NCI-H510A (cell line): ENCODE data around the gene BCAS3.

ENCODE experiments used
- DNase-seq: peaks from one replicate; lab custom pipeline; 2025; lab: John Stamatoyannopoulos, UW

BCAS3 gene

GRCh38 chr17:60675997-60676396, 1.7 kb upstream of the BCAS3 start:
- DNase-seq, result no peak

- no peak for DNase-seq
Measured at GRCh38 chr17:60676758-60677307, 818 bp upstream of the BCAS3 start.

GRCh38 chr17:60678118-60678444, 430 bp downstream of the BCAS3 start:
- DNase-seq, result no peak

GRCh38 chr17:60679287-60679686, 1.6 kb downstream of the BCAS3 start:
- DNase-seq, result no peak

- DNase-seq, result no peak
Measured at GRCh38 chr17:60680754-60681153, 3.1 kb downstream of the BCAS3 start.

- DNase-seq, result no peak
Measured at GRCh38 chr17:60685437-60685836, 7.8 kb downstream of the BCAS3 start.

GRCh38 chr17:60695960-60696359, 18.3 kb downstream of the BCAS3 start:
- DNase-seq, result no peak

GRCh38 chr17:60699090-60699489, 21.4 kb downstream of the BCAS3 start:
- DNase-seq, result no peak

- DNase-seq, result no peak
Measured at GRCh38 chr17:60704170-60704569, 26.5 kb downstream of the BCAS3 start.

- no peak for DNase-seq
Measured at GRCh38 chr17:60712675-60713074, 35.0 kb downstream of the BCAS3 start.

GRCh38 chr17:60713608-60714007, 36.0 kb downstream of the BCAS3 start:
- no peak for DNase-seq

GRCh38 chr17:60716766-60717165, 39.1 kb downstream of the BCAS3 start:
- DNase-seq, result no peak

- no peak for DNase-seq
Measured at GRCh38 chr17:60717814-60718213, 40.2 kb downstream of the BCAS3 start.

- peak; percentile 7 for DNase-seq
Measured at GRCh38 chr17:60720763-60721531, 43.3 kb downstream of the BCAS3 start.

GRCh38 chr17:60724647-60725046, 47.0 kb downstream of the BCAS3 start:
- no peak for DNase-seq

- no peak for DNase-seq
Measured at GRCh38 chr17:60729854-60730253, 52.2 kb downstream of the BCAS3 start.

GRCh38 chr17:60730273-60730672, 52.6 kb downstream of the BCAS3 start:
- DNase-seq, result no peak

GRCh38 chr17:60738287-60738686, 60.6 kb downstream of the BCAS3 start:
- DNase-seq, result no peak

- no peak for DNase-seq
Measured at GRCh38 chr17:60740584-60740983, 62.9 kb downstream of the BCAS3 start.

- DNase-seq, result no peak
Measured at GRCh38 chr17:60741031-60741430, 63.4 kb downstream of the BCAS3 start.

- no peak for DNase-seq
Measured at GRCh38 chr17:60743282-60743681, 65.6 kb downstream of the BCAS3 start.

GRCh38 chr17:60743799-60744198, 66.1 kb downstream of the BCAS3 start:
- no peak for DNase-seq

- no peak for DNase-seq
Measured at GRCh38 chr17:60744355-60744966, 66.8 kb downstream of the BCAS3 start.

- DNase-seq, result no peak
Measured at GRCh38 chr17:60745544-60745943, 67.9 kb downstream of the BCAS3 start.
